ENCODE measurements around the gene LINC01488.

Gene LINC01488

DNA sequence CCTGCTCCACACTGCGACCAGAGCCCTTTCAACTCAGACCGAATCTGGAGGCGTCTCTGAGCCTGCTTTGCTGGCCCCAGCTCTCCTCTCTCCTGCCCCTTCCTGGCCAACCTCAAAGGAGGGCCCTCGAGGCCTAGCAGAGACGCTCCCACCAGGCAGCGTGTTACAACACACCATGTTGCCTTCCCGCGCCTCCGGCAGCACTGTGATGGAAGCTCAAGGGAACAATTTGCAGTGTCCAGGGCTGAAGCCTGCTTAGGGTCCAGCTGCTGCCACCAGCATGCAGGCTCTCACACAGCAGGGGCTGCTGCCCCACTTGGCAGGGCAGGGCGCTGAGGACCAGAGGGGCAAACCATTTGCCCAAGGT is 18.4 kb downstream of the LINC01488 start:
- no peak for DNase-seq
- in situ Hi-C loops (cut with HindIII; ENCODE audit: low pct_ligation_motif_present, low pct_unique_long_range_greater_than_20kb, low sequenced_read_pairs), result no loop called here

DNA sequence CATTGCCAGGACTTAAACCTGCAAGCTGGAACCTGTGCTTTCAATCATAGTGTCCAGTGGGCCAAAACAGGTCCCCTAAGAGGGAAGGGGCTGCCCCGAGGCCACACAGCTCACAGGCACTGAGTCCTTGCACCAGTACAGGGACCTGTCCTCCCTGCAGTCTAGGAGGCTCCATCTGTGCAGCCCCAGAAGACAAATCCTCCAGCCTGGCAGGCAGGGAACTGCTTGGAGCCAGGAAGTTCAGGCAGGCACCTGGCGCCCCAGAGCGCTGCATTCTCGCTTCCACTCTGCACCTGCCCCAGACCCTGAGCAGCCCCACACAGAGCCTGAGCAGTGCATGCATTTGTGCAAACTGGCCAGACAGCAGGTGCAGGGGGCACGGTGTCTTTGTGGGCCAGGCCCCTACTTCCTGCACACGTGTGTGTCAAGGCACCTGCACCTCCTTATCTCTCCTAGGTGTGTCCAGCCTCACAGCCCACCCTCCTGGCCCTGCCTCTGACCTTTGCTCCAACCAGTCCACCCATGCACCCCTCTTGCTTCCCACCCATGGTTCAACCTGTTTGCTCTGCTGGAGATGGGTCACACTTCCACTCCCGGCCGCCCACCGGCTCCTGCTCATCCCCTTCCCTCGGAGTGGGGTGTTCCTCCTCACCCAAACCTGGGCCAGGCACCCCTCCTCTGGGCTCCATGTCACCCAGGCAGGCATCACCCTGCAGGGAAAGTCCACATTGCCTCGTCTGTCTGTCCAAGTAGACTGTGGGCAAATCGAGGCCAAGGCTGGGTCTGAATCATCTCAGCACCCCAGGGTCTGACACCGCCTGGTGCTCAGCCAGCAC is 19.0 kb downstream of the LINC01488 start:
- in situ Hi-C loops (cut with HindIII; ENCODE audit: low pct_ligation_motif_present, low pct_unique_long_range_greater_than_20kb, low sequenced_read_pairs), result no loop called here
- DNase-seq, result no peak

DNA sequence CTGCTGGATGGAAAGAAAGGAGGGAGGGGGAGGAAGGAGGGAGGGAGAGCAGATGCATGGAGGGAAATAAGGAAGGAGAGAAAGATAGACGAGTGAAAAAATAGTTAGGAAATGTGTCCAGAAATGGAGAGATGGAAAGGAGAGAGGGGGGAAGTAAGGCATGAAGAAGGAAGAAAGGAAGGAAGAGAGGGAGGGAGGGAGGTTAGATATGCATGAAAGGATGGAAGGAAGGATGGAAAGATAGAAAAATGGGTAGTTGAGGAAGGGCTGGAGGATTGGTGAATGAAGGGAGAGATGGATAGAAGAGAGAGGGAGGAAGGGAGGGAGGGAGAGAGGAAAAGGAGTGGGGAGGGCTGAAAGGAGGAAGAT is 19.6 kb downstream of the LINC01488 start:
- no peak for DNase-seq
- in situ Hi-C loops (cut with HindIII; ENCODE audit: low pct_ligation_motif_present, low pct_unique_long_range_greater_than_20kb, low sequenced_read_pairs), result no loop called here

DNA sequence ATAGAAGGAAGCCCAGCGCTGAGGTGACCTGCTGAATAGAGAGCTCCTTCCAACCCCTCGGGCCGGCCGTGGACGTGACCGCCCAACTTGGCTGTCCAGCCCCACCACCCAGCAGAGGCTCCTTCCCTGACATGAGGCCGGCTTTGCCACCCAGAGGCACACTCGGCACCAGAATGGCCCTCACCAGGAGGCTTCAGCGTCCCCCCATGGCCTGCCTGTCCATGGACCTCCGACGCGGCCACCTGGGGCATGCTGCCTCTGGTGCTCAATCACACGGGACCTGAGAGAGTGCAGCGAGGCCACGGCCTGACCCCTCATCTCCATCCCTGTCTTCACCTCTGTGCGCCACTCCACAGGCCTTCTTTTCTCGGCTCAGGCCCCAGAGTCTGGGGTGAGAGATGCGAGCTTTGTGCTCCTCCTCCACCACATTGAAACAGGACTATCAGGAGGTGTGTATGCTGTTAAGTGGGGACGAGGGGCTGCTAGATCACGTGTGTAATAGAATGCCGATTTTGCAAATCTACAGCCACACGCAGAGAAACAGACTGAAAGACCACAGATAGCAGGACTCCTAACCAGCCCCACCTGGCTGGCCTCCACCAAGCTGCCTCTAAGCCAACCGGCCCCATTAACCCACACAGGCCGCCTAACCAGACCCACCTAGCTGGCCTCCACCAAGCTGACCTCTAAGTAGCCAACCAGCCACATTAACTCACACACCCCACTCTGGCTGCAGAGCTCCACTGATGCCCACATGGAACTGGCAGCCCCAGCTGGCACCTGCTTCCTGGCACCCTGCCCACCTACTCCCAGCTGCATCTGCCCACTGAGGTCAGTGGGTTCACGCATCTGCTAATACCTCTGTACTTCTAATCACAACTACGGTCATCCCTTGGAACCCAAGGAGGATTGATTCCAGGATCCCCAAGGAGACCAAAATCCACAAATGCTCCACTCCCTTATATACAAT is 20.7 kb downstream of the LINC01488 start:
- in situ Hi-C loops (cut with HindIII; ENCODE audit: low pct_ligation_motif_present, low pct_unique_long_range_greater_than_20kb, low sequenced_read_pairs), result no loop called here
- DNase-seq, result no peak

DNA sequence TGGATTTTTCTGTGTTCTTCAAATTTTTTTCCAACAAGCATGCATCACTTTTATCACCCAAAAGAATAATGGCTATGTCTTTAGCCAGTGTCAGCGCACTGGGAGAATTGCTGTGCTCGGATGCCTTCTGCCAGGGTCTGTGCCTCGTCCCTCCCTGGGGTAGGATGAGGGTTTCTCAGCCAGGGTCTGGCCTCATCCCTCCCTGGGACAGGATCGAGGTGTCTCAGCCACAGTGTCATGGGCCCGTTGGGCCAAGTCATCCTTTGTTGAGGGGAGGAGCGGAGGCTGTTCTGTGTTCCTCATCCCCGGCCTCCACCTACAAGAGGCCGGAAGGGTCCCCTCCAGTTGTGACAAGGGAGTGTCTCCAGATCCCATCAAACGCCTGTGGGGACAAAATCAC is 22.7 kb downstream of the LINC01488 start:
- in situ Hi-C loops (cut with HindIII; ENCODE audit: low pct_ligation_motif_present, low pct_unique_long_range_greater_than_20kb, low sequenced_read_pairs), result no loop called here
- DNase-seq, result no peak

DNA sequence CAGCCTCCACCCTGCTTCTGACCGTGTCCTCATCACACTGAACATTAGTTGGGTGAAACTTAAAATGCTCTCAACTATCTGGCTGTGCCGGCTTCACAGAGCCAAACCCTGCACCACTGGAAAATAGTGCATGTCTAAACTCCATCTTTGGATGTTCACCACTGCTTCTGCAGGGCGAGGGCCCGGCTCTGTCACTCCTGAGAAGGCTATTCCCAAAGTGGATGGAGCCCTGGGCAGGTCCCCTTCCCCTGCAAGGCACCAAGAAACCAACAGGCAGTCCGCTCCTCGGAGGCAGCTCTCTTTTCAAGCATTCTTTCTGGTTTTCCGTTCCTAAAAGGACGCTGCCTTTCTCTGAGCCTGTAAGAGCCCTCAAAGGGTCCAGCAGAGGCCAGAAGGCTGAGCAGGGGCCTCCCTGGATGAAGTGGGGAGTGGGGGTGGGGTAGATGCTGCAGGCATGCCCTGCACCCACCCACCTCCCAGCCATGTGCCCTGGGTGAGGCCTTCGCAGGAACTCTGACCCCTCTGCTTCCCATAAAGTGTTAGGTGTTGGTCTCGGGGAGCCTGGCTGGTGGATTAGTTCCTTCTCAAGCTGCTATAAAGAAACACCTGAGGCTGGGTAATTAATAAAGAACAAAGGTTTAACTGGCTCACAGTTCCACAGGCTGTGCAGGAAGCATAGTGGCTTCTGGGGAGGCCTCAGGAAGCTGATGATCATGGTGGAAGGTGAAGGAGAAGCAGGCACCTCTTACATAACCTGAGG is 23.3 kb downstream of the LINC01488 start:
- in situ Hi-C loops (cut with HindIII; ENCODE audit: low pct_ligation_motif_present, low pct_unique_long_range_greater_than_20kb, low sequenced_read_pairs), result no loop called here
- DNase-seq, result no peak

DNA sequence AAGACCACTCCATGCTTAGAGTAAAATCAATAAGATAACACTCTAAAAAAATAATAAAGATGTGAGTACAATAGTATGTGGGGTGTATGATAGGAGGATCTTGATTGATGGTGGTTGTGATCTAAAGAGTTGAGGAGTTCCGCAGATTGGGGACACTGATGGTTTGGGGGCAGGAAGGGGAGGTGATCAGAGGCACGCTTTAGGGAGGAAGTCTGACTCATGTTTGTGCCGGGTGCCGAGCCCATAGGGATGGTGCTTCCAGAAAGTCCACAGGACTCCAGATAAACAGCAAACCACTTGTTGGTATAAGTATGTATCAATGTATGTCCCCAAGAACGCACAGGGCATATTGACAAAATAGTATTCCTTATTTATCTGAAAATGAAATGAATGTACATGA is 27.5 kb downstream of the LINC01488 start:
- in situ Hi-C loops (cut with HindIII; ENCODE audit: low pct_ligation_motif_present, low pct_unique_long_range_greater_than_20kb, low sequenced_read_pairs), result no loop called here
- DNase-seq, result no peak

DNA sequence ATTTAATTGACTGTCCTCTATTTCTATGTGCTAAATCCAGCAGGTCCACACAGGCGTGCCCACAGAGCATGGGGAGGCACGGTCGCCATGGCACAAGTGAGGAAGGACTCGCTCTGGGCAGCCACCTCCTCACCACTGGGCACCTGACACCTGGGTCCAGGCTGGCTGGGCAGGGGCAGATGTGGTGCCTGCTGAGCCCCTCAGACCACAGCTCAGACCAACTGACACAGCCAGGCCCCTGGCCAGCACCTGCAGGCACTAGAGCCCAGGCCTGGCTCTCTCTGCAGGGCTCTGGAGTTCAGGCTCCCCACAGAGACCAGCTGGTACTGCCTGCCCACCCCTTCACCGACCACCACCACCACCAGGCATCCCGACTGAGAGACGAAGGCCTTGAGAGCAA is 27.9 kb downstream of the LINC01488 start:
- in situ Hi-C loops (cut with HindIII; ENCODE audit: low pct_ligation_motif_present, low pct_unique_long_range_greater_than_20kb, low sequenced_read_pairs), result no loop called here

DNA sequence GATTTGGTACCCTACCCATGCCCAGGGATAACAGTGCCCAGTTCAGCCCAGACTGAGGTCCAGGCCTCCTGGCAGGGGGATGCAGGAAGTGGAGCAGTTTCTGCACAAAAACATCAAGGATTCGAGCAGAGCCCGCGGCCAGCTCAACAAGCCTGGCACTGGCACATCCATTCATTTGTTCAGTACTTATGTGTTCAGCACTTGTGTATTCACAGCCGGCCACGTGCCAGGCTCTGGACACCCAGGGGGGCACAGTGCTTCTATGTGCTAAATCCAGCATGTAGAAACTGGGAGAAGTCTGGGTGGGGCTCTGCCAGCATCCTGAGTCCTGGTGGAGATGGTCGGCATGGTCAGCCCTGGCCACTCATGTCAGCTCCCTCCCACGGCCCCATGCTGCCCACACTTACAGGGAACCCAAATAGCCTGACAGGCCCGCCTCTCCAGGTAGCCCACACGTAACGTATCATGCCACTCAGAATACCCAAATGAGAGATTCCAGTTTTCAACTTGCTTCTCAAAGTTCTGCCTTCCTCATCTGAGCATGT is 28.5 kb downstream of the LINC01488 start:
- in situ Hi-C loops (cut with HindIII; ENCODE audit: low pct_ligation_motif_present, low pct_unique_long_range_greater_than_20kb, low sequenced_read_pairs), result no loop called here
- DNase-seq, result no peak

More for the DNA sequence above, 27.9 kb downstream of the LINC01488 start:
- DNase-seq, result no peak

DNA sequence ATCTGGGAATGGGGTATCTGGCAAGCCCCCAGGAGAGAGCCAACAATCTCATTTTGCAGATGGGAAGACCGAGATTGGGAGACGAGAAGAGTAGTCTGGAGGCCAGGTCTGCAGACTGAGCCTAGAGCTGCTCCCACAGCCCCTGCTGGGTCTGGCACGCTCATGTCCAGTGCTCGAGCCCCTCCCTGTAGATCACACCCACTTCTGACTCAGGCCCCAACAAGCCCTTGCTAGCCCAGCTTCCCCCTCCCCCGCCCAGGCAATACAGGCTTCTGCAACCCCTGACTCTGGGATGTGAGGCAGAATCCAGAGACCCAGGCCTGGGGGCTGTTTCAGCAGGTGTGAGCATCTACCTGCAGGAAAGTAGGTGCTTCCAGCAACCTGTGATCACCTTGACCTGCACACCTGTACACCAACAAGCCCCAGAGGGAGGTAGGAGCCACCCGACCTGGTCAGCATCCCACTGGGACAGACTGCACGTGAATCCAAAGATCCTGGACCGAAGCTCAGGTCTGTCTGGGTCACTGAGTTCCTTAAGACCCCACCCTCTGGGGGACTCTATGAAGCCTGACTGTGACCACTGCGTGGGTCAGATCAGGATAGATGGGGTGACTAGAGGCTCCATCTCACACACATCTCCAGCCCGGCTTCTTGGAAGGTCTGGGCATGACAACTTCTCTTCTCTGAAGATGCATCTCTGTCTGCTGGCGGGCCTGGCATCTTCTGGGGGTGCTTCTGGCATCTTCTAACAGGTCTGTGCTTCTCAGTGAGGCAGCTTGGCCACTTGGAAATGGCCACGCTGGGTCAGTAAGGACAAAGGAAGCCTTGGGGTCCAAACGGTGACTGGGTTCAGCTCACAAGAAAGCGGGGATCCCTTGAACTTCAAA is 29.3 kb downstream of the LINC01488 start:
- in situ Hi-C loops (cut with HindIII; ENCODE audit: low pct_ligation_motif_present, low pct_unique_long_range_greater_than_20kb, low sequenced_read_pairs), result no loop called here
- DNase-seq, result no peak

DNA sequence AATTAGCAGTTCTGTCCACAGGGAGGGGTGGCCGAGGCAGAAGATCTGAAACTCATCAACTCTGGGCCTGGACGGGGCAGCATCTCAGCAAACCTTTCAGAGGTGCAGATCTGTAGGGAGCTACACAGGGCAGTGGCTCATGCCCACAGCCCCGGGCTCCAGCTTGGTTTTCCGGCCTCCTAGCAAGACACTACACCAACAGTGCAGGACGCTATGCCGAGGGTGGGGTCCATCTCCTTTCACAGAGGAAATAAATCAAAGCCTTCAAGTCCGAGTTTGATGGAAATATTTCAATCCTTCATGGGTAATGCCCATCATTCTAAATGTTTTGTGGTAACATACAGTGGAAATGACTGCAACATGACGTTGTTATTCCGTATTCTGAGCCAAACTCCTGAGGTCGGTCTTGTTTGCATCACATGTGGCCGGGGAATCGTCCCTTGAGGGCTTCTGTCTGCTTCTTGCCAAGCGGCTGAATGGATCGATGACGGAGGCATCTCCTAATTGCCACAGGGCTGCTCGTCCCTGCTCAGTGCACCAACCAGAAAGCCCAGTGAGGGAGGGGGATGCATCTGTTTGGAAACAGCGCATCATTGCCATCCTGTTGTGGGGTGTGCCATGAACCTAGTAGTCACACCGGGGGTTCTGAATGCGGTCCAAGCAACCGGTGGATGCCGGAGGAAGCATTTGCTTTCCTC is 30.0 kb downstream of the LINC01488 start:
- DNase-seq, result no peak
- in situ Hi-C loops (cut with HindIII; ENCODE audit: low pct_ligation_motif_present, low pct_unique_long_range_greater_than_20kb, low sequenced_read_pairs), result no loop called here

DNA sequence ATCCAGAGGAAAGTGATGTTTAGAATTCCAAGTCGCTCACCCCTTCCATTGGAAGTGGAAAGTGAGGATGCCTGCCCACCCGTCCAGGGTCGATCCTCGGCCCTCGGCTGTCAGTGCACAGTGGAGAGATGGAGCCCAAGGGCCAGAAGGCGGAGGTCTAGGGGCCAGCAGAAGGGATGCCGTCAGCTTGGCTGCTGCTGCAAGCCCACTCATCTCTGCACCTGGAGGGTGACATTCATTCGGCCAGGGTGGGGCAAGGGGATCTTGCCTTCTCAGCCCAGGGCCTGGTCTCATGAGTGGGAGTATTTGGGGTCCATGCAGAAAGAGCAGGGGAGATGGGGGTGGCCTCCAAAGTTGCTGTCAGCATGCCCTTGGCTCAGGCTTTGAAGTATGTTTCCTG is 30.7 kb downstream of the LINC01488 start:
- in situ Hi-C loops (cut with HindIII; ENCODE audit: low pct_ligation_motif_present, low pct_unique_long_range_greater_than_20kb, low sequenced_read_pairs), result no loop called here

DNA sequence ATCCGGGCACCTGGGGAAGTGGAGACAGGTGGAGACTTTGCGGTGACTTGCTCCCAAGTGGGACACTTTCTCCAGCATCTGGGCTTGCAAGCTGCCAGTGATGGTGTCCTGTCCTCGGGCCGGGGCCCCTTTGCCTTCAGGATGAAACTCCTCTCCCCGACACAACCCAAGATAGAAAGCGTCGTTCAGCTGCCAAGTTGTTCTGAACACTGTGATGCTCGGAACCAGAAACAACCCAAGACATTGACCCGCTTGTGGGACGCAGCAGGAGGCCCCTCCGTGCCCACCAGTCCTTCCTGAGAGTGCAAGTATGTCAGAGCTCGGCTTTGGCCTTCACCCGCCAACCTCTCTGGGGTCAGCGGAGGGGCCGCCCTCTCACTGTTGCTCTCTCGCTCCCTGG is 31.3 kb downstream of the LINC01488 start:
- in situ Hi-C loops (cut with HindIII; ENCODE audit: low pct_ligation_motif_present, low pct_unique_long_range_greater_than_20kb, low sequenced_read_pairs), result no loop called here
- no peak for DNase-seq

More for the DNA sequence above, 30.7 kb downstream of the LINC01488 start:
- DNase-seq, result no peak

DNA sequence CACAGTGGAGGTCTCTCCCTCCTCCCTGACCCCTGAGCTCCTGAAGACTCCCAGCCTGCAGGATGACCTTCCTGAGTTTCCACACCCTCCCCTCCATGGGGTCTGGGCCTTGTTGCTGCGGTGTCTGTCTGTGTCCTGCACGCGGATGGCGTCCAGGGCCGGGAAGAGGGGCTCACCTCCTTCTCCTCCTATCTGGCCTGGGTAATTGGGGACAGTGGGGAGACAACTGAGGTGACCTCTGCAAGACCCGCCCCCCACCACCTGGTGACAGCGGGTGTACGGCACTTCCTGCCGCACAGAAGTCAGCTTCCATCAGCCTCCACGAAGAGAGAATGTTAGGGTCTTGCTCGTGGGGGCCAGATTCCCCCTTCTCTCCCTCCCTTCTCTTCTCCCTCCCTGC is 31.7 kb downstream of the LINC01488 start:
- DNase-seq, result no peak
- in situ Hi-C loops (cut with HindIII; ENCODE audit: low pct_ligation_motif_present, low pct_unique_long_range_greater_than_20kb, low sequenced_read_pairs), result no loop called here

DNA sequence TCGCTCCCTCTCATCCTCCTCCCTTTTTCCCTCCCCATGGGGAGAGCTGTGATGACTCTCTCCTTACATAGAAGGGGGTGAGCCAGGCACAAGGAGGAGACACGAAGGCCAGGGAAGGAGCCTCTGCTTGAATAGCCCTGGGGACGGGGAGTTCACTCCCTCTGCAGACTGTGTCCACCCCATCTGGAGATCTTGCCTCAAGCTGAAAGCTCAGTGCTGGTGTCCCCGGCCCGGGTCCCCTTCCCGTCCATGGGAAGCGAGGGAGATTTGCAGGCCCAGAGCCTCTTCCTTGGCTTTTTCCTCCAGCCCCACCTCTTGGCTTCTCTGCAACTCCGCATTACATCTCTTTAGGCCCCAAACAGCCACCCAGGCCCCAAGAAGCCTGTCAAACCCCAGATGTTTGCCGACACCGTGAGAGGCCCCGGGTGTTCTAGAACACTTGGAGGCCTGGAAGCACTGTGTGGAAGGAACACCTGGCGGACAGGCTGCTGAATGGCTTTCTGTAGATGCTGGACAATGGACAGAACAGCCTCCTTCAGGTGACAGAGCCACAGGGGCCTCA is 32.3 kb downstream of the LINC01488 start:
- in situ Hi-C loops (cut with HindIII; ENCODE audit: low pct_ligation_motif_present, low pct_unique_long_range_greater_than_20kb, low sequenced_read_pairs), result no loop called here
- DNase-seq, result no peak

DNA sequence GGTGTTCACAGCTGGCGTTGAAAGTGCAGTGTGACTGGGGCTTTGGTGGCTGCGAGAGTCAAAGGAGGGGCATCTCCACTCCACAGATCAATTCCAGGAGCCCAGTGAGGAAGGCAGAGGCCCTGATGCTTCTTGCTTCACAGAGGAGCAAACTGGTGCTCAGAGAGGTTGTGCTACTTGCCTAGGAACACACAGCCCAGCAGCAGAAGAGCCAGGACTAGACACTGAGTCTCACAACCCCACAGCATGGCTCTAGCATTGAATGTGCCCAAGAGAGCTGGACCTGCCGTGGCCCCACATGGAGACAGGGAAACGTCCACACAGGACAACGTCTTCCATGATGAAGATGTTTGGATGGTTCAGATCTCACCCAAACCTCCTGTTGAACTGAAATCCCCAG is 33.3 kb downstream of the LINC01488 start:
- in situ Hi-C loops (cut with HindIII; ENCODE audit: low pct_ligation_motif_present, low pct_unique_long_range_greater_than_20kb, low sequenced_read_pairs), result no loop called here

More for the DNA sequence above, 33.3 kb downstream of the LINC01488 start:
- no peak for DNase-seq

Data from ACHN (cell line).